Daoy (cell line): ENCODE measurements around the gene GJD2. TPM values are rescaled to one million over a fixed set of nuclear protein-coding genes. Genes with fewer than 3 reads are reported as not detected.

ENCODE experiments used
- DNase-seq: peaks from one replicate; pipeline ENCODE4 v3.0.0-alpha.2; 2015; ENCODE audit warnings: low read depth
- total RNA-seq: library from RNA; depleted of rRNA; stranded (reverse); fragments of >200 nt; shearing (Covaris generic); gene quantifications from 2 replicates; pipeline ENCODE4 v1.2.3, GENCODE V29; 2014; rRNA removed

GJD2 gene
- total RNA-seq, result not detected in 2 replicates

- no peak for DNase-seq
These were observed at the start of gene GJD2 for GRCh38 chr15:34754674-34755418. GJD2 (minus strand) TSS chr15:34754998; CDS start chr15:34754488, 510 bp downstream.

GRCh38 chr15:34804113-34804512, 49.3 kb upstream of the GJD2 start:
- DNase-seq, result no peak

GRCh38 chr15:34802803-34803750, 48.3 kb upstream of the GJD2 start:
- DNase-seq, result no peak

DNA sequence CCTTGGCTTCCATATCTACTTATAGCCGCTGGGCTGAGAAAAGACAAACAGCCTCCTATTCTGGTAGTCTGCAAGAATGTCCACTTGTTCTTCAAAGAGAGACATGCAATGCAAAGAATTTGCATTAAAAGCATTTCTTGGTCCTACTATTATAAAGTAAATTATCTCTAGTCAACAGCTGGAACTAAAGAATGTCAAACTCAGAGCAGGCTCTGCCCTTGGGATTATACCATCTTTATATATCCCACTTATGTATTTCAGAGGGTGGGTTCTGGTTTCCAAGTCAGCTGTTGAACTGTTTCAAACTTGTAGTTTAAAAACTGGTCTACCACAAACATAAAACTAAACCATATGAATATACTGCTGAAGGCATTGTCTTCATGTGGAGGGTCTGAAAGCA, 47.6 kb upstream of the GJD2 start:
- no peak for DNase-seq

- peak; percentile 27 for DNase-seq
These were observed 44.6 kb upstream of the GJD2 start for GRCh38 chr15:34799149-34800101.

GRCh38 chr15:34796847-34797435, 42.1 kb upstream of the GJD2 start:
- no peak for DNase-seq

DNA sequence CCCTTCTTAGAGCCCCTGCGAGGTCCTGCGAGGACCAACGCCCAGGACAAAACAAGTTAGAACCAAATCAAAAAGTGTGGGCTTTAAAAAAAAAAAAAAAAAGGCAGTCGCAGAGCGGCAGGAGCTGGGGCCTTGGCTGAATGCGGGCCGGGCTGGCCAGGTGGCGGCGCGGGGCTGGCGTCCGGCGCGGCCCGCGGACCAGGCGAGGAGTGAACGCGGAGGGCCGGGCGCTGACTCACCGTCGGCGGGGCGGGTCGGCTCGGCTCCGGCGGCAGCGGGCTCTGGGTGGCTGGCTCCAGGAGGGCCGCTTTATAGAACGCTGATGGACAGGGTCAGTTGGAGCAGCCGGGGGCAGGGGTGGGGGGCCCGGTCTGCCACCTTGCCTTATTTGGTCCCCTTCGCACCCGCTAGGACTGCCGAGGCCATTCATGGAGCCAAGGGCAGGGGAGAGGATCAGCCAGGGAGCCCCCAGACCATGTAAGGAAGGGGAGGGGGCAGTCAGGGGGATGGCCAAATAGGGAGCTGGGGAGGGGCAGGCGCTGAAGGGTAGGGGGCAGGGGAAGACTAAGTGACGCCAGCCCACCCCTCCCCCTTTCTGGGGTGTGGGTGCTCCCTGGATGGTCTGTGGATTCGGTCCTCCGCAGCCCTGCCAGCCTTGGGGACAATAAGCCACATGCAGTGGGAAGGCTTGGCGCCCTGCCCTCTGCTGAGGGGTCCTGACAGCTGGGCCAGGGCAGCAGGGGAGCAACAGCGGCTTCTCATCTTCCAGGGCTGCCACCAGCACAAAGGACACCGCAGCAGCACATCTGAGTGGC, 40.7 kb upstream of the GJD2 start, which contains the start of gene ACTC1:
Gene ACTC1, minus strand, starts transcription at position 283 of the 815 bp plus-strand sequence. CDS start 741 bp downstream, outside the sequence.
- DNase-seq, result peak; percentile 76

DNA sequence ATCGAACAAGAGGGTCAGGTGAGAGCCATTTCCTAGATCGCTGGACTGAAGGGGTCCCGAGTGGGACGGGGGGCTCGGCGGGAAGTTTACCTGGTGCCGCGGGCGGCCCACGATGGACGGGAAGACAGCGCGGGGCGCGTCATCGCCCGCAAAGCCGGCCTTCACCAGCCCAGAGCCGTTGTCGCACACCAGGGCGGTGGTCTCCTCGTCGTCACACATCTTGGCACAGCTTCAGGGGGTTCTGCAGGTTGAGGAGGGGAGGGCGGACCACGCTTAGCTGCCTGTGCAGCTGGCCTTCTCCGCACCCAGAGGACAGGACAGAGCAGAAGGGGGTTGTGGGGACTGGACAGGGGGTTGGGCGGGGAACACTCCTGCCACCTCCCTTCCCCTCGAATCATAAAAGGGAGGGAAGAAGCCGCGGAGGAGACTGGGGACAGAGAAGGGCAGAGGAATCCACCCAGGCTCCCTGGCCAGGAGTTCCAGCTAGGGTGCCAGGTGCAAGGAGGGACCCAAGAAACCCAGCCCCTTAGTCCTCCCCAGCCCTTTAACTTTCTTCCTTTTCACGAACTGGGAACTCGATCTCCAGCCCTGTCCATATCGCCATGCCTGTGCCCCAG, 39.9 kb upstream of the GJD2 start:
- no peak for DNase-seq

- no peak for DNase-seq
These were observed 39.1 kb upstream of the GJD2 start for GRCh38 chr15:34793901-34794300.

GRCh38 chr15:34793071-34793470, 38.3 kb upstream of the GJD2 start:
- DNase-seq, result no peak

DNA sequence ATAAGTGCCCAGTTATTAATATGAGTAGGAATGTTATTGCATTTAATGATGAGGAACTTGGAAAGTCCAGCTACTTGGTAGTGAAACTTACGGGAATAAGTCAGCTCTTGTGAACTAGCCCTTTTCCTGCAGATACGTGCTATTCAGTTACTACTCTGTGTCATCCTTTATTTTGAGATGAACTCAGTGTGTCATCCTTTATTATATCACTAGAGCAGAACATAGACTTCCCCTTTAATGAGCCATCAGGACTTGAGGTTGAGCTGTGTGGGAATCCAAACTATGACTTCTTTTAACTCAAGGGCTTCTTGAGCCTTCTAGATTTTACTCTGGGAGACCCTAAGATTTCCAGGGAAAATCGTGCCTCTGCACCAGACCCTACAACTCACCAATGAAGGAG, 36.9 kb upstream of the GJD2 start:
- no peak for DNase-seq

DNA sequence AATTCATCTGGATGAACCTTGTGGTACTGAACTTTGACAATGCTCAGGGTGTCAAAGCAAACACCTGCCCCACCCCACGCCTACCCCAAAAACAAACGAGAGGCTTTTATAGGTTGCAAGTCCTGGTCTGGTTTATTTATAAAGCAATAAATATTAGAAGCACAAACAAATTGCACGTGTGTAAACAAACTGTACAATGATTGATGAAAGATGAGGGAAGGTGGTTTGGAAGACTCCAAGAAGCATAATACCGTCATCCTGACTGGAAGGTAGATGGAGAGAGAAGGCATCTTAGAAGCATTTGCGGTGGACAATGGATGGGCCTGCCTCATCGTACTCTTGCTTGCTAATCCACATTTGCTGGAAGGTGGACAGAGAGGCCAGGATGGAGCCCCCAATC, 35.3 kb upstream of the GJD2 start:
- DNase-seq, result no peak

GRCh38 chr15:34789326-34789725, 34.5 kb upstream of the GJD2 start:
- no peak for DNase-seq

GRCh38 chr15:34786206-34786605, 31.4 kb upstream of the GJD2 start:
- DNase-seq, result no peak

GRCh38 chr15:34783991-34784390, 29.2 kb upstream of the GJD2 start:
- no peak for DNase-seq

DNA sequence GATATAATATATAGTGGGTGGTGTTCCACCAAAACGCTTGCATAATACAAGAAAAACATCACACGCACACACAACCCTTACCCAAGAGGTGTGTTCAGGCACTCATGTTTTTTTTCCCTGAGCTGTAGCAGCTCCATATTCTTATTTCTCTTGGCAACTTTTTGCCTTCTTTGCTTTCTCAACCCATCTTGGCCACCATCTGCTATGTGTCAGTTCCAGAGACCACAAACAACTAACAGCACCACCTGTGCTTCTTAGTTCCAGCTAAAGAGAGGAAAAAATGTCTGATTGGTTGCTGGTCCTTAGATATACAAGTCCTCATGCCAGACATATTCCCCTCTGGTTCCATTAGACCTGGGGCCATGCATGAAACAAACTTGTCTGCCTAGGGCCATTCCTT, 28.6 kb upstream of the GJD2 start:
- no peak for DNase-seq

GRCh38 chr15:34782901-34783300, 28.1 kb upstream of the GJD2 start:
- DNase-seq, result no peak

- DNase-seq, result no peak
These were observed 25.9 kb upstream of the GJD2 start for GRCh38 chr15:34780725-34781124.

DNA sequence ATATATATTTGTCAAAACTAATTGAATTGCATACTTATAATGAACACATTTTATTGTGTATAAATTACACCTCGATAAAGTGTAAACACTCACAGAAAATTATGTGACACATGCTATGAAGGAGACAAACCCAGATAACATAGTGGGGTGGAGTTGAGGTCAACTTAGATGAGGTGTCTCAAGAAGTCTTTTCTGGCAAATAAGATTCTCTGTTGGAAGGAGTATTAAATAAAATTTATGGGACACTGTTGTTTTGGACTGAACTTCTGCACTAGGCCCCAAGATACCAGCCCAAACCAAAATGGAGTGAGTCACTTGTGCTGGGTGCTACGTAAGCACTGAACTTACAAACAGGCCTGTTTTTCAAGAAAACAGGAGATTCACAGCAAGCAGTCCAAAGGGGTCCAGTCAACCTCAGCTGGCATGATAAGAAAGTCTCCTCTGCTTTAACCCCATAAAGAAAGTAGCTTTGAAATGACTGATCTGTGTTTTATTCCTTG, 21.9 kb upstream of the GJD2 start:
- no peak for DNase-seq

DNA sequence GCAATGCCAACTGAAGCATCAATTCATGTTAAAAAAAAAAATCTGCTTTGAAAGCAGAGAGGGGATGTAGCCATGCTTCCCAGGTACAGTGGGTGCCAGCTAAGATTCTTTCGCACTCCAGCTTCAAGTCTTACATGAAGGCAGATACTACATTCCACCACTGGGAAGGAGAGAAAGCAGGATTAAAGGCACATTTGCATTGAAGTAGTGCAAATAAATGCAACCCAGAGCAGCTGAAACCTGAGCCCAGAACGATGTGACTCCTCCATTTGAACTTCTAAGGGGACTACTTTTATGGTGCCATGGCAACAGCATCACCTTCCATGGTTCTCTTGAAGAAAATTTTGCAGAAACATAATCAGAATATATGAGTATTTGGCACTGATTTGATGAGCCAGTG, 19.1 kb upstream of the GJD2 start:
- no peak for DNase-seq
